VCaP (cell line): ENCODE data around the gene SPINK4.

Experiments used
- H3K27ac ChIP-seq: fragments of 450-650 bp; 2 replicates; pipeline ENCODE4 v1.5.1; 2017
- CTCF ChIP-seq: fragments of 450-650 bp; conservative IDR thresholded peaks from 2 replicates; pipeline ENCODE4 v1.5.1; 2017; ENCODE audit warnings: mild to moderate bottlenecking, moderate library complexity

The SPINK4 gene

GRCh38 chr9:33294670-33295432, 54.9 kb downstream of the SPINK4 start:
- no peak overlapping the region for H3K27ac ChIP-seq
- no peak for TF ChIP-seq CTCF

- TF ChIP-seq CTCF, result no peak
- H3K27ac ChIP-seq, result no peak overlapping the region
Measured at GRCh38 chr9:33295571-33295970, 55.6 kb downstream of the SPINK4 start.

GRCh38 chr9:33297432-33297831, 57.5 kb downstream of the SPINK4 start:
- no peak for TF ChIP-seq CTCF
- peak overlapping the region; percentile 19; the same call in 1 of the 2 replicates for H3K27ac ChIP-seq
